GM12878 (cell line): ENCODE data around the gene UNC50. TPM values are rescaled to one million over a fixed set of nuclear protein-coding genes. Genes with fewer than 3 reads are reported as not detected.

Experiments
- ATAC-seq: fragments of 200-7000 bp; cut with Tn5 transposase; 3 replicates; pipeline ENCODE4 v1.9.1; 2020; ENCODE audit warnings: mild to moderate bottlenecking, moderate library complexity
- BruUV-seq: library from RNA; stranded (reverse); fragments of 400-500 nt; replicated peaks from 2 replicates; lab custom pipeline; 2021; lab: Mats Ljungman, UMichigan
- CTCF ChIA-PET: fragments of 300-600 bp; sonication (Branson Sonifier 250); formaldehyde crosslinking; extraction: SDS; loops from one replicate; lab custom pipeline; 2021; ENCODE audit warnings: inconsistent platforms; lab: Yijun Ruan, JAX
- POLR2A ChIA-PET: fragments of 350-600 bp; formaldehyde crosslinking; extraction: SDS; loops from one replicate; lab custom pipeline; 2021; ENCODE audit warnings: inconsistent platforms; lab: Charles Lee
- RAD21 ChIA-PET: fragments of 300-600 bp; sonication (Branson Sonifier 250); formaldehyde crosslinking; loops from one replicate; lab custom pipeline; 2023; ENCODE audit warnings: antibody characterized with exemption; ENCODE audit not compliant: unreplicated experiment; lab: Charles Lee
- SMC1A ChIA-PET: fragments of 300-600 bp; sonication (Branson Sonifier 250); formaldehyde crosslinking; loops from one replicate; lab custom pipeline; 2023; ENCODE audit not compliant: unreplicated experiment, uncharacterized antibody; lab: Charles Lee
- DNase-seq: peaks from one replicate; pipeline ENCODE4 v3.0.0-alpha.2; 2011; ENCODE audit warnings: low read depth, low spot score
- FAIRE-seq: peaks from 3 replicates; lab custom pipeline; 2011; peaks lifted over from hg19 to GRCh38; lab: Jason Lieb, UNC
- H2AFZ ChIP-seq: 2 replicates; pipeline ENCODE4 v1.6.0; 2011; ENCODE audit warnings: low read depth, low read length, control low read depth; ENCODE audit not compliant: control insufficient read depth
- H3K27ac ChIP-seq: 2 replicates; pipeline ENCODE4 v1.5.1; 2011; ENCODE audit warnings: control low read depth; ENCODE audit not compliant: control insufficient read depth, insufficient read depth
- H3K27me3 ChIP-seq, 2 experiments: replicated peaks in 1 of 2; 2 replicates each; pipeline versions ENCODE4 v1.6.0 to v1.6.1; 2011; ENCODE audit warnings: low read length in 1 of 2; ENCODE audit not compliant: control insufficient read depth in 2 of 2, insufficient read depth in 2 of 2
- H3K36me3 ChIP-seq, 2 experiments: 2 replicates each; pipeline ENCODE4 v1.5.1; 2011; ENCODE audit warnings: low read length in 1 of 2; ENCODE audit not compliant: control insufficient read depth in 2 of 2, insufficient read depth in 2 of 2
- H3K4me1 ChIP-seq: 2 replicates; pipeline ENCODE4 v1.6.1; 2011; ENCODE audit warnings: mild to moderate bottlenecking, low read length, moderate library complexity, mixed read lengths; ENCODE audit not compliant: control insufficient read depth, insufficient read depth
- H3K4me2 ChIP-seq: 2 replicates; pipeline ENCODE4 v1.6.0; 2011; ENCODE audit warnings: control low read depth; ENCODE audit not compliant: control insufficient read depth, insufficient read depth
- H3K4me3 ChIP-seq: fragments of 200-600 bp; sonication (generic); 2 replicates; pipeline ENCODE4 v1.5.1; 2016
- H3K79me2 ChIP-seq: 2 replicates; pipeline ENCODE4 v1.6.0; 2011; ENCODE audit warnings: low read length; ENCODE audit not compliant: control insufficient read depth, insufficient read depth
- H3K9ac ChIP-seq: 2 replicates; pipeline ENCODE4 v1.8.0; 2011; ENCODE audit warnings: low read length, control low read depth, mixed read lengths; ENCODE audit not compliant: control insufficient read depth, insufficient read depth
- H3K9me3 ChIP-seq: replicated peaks from 3 replicates; pipeline ENCODE4 v1.5.1; 2011; ENCODE audit warnings: mild to moderate bottlenecking, low read length; ENCODE audit not compliant: control insufficient read depth, insufficient read depth
- H4K20me1 ChIP-seq: 2 replicates; pipeline ENCODE4 v1.6.0; 2011; ENCODE audit not compliant: control insufficient read depth, insufficient read depth
- FOXM1 ChIP-seq: IDR thresholded peaks from 2 replicates; pipeline ENCODE4 v1.6.1; 2012; ENCODE audit warnings: low read depth, mild to moderate bottlenecking, inconsistent platforms, low read length, moderate library complexity
- IKZF2 ChIP-seq, 2 experiments: fragments of 450-650 bp; IDR thresholded peaks; 2 replicates each; pipeline ENCODE4 v1.6.1; 2017; ENCODE audit warnings: mild to moderate bottlenecking in 2 of 2, moderate library complexity in 2 of 2
- JUND ChIP-seq: IDR thresholded peaks from 2 replicates; pipeline ENCODE4 v1.6.1; 2012; ENCODE audit warnings: low read depth, mild to moderate bottlenecking, low read length, improper control_type of control experiment, moderate library complexity
- MTA3 ChIP-seq: IDR thresholded peaks from 2 replicates; pipeline ENCODE4 v1.6.1; 2012; ENCODE audit warnings: low read length, inconsistent platforms, borderline replicate concordance
- PML ChIP-seq: IDR thresholded peaks from 2 replicates; pipeline ENCODE4 v1.6.1; 2012; ENCODE audit warnings: low read length, inconsistent platforms
- RFX5 ChIP-seq: IDR thresholded peaks from 2 replicates; pipeline ENCODE4 v1.6.1; 2011; ENCODE audit warnings: low read depth, low read length, improper control_type of control experiment
- TCF12 ChIP-seq: IDR thresholded peaks from 2 replicates; pipeline ENCODE4 v1.6.1; 2011; ENCODE audit warnings: low read depth, mild to moderate bottlenecking, low read length
- TCF3 ChIP-seq: IDR thresholded peaks from 2 replicates; pipeline ENCODE4 v1.6.1; 2012; ENCODE audit warnings: low read depth, mild to moderate bottlenecking, low read length, borderline replicate concordance; ENCODE audit not compliant: insufficient read depth
- whole genome bisulfite sequencing: methylation state at CpG from one replicate; pipeline ENCODE4 v1.1.6; 2016; ENCODE audit warnings: low lambda C conversion rate; ENCODE audit not compliant: insufficient replicate concordance, insufficient coverage; ENCODE audit errors: missing lambda C conversion rate; 5-methylcytosine and 5-hydroxymethylcytosine counted together
- in situ Hi-C: fragments of 300-500 bp; cut with MboI; formaldehyde crosslinking; loops from 9 replicates; pipeline ENCODE4 v1.14.3; 2018; ENCODE audit warnings: mixed read lengths
- intact Hi-C: fragments of 100-400 bp; cut with micrococcal nuclease; formaldehyde crosslinking; loops from one replicate; pipeline ENCODE4 v1.14.2; 2022; ENCODE audit not compliant: unreplicated experiment
- polyA plus RNA-seq, 11 experiments: library from polyadenylated mRNA; depleted of rRNA in 4 of 11; unstranded in 6 of 11; stranded (reverse) in 5 of 11; fragments of >200 nt; fragmentation: Nextera tagmentation in 4 of 11; fragmentation: Illumina TruSeq in 1 of 11; extraction: Ambion mirVana in 4 of 11; extraction: Trizol in 1 of 11; gene quantifications; 1 replicate in 1 of 11; 2 replicates in 10 of 11; pipeline versions ENCODE4 v1.2.1 to v1.2.3, GENCODE V29; 2011 to 2016; ENCODE audit warnings: inconsistent platforms in 2 of 11, missing spikeins in 2 of 11, low read depth in 1 of 11
- total RNA-seq, 4 experiments: library from RNA; depleted of rRNA in 3 of 4; stranded (reverse); fragments of >200 nt in 3 of 4; fragmentation: Illumina TruSeq in 1 of 4; extraction: Trizol in 1 of 4; gene quantifications; 2 replicates each; pipeline versions ENCODE4 v1.2.1 to v1.2.3, GENCODE V29; 2013 to 2021
- TF ChIP-seq, protein P1 (sequence below): IDR thresholded peaks from 2 replicates; pipeline ENCODE4 v1.6.1; 2012; ENCODE audit warnings: improper control_type of control experiment, low read depth, low read length; ENCODE audit not compliant: insufficient replicate concordance
- TF ChIP-seq, protein P2 (sequence below): fragments of 450-650 bp; IDR thresholded peaks from 2 replicates; pipeline ENCODE4 v1.6.1; 2017; ENCODE audit warnings: mild to moderate bottlenecking, low read depth, inconsistent platforms; ENCODE audit not compliant: poor library complexity, severe bottlenecking
- TF ChIP-seq, protein P3 (sequence below): fragments of 450-650 bp; formaldehyde crosslinking; IDR thresholded peaks from 2 replicates; pipeline ENCODE4 v1.4.0; 2020; ENCODE audit warnings: mild to moderate bottlenecking, moderate library complexity

Gene UNC50
- total and polyA plus RNA-seq, 10 of the 15 experiments (the other 5 are each of a cell fraction or from before 2014, with no cell fraction given), result 25.5 to 76.3 (median 37.8) TPM

DNA sequence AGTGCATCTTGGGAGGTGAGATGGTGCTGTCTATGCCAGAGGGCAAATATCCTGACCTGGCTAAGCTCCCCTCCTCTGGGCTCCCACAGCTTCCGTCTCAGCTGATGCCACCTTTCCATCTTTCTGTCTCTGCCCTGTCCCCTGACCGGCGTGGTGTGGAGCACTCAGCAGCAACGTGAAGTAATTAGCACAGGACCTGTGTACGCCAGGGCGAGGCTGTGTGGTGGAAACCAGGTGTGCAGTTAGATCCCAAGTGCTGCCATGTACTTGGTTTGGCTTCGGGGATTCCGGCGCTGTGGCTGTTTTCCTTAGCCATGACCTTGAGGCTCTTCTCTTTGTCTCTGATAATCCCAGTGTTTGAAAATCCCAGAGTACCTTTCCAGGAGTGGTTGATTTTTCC lies 36.6 kb upstream of the UNC50 start:
- DNase-seq (no peak), ATAC-seq (no peak), FAIRE-seq (no peak)
- WGBS, result 98% methylated on average over 9 of the region's 9 CpGs
- in situ Hi-C loops, result no loop called here
- no peaks in the 10 kb centered on the region for H4K20me1 ChIP-seq
- RAD21 ChIA-PET, result no interaction called here
- H3K27ac ChIP-seq, result no peak overlapping the region
- H2AFZ ChIP-seq, result no peak overlapping the region
- peaks cover 52 to 63% of the 10 kb centered on the region in 2 experiments for H3K36me3 ChIP-seq
- no peaks in the 10 kb centered on the region for H3K4me1 ChIP-seq
- no peak overlapping the region for H3K9ac ChIP-seq
- SMC1A ChIA-PET, result no interaction called here
- H3K4me2 ChIP-seq, result no peak overlapping the region
- no peaks in the 10 kb centered on the region for H3K27me3 ChIP-seq
- no peak overlapping the region for H3K4me3 ChIP-seq
- H3K79me2 ChIP-seq, result no peaks in the 10 kb centered on the region
- CTCF ChIA-PET, result no interaction called here
- intact Hi-C loops, result no loop called here
- POLR2A ChIA-PET, result no interaction called here
- no peaks in the 10 kb centered on the region for H3K9me3 ChIP-seq
- no TSS peak for BruUV-seq
- TF ChIP-seq, protein P1, sequence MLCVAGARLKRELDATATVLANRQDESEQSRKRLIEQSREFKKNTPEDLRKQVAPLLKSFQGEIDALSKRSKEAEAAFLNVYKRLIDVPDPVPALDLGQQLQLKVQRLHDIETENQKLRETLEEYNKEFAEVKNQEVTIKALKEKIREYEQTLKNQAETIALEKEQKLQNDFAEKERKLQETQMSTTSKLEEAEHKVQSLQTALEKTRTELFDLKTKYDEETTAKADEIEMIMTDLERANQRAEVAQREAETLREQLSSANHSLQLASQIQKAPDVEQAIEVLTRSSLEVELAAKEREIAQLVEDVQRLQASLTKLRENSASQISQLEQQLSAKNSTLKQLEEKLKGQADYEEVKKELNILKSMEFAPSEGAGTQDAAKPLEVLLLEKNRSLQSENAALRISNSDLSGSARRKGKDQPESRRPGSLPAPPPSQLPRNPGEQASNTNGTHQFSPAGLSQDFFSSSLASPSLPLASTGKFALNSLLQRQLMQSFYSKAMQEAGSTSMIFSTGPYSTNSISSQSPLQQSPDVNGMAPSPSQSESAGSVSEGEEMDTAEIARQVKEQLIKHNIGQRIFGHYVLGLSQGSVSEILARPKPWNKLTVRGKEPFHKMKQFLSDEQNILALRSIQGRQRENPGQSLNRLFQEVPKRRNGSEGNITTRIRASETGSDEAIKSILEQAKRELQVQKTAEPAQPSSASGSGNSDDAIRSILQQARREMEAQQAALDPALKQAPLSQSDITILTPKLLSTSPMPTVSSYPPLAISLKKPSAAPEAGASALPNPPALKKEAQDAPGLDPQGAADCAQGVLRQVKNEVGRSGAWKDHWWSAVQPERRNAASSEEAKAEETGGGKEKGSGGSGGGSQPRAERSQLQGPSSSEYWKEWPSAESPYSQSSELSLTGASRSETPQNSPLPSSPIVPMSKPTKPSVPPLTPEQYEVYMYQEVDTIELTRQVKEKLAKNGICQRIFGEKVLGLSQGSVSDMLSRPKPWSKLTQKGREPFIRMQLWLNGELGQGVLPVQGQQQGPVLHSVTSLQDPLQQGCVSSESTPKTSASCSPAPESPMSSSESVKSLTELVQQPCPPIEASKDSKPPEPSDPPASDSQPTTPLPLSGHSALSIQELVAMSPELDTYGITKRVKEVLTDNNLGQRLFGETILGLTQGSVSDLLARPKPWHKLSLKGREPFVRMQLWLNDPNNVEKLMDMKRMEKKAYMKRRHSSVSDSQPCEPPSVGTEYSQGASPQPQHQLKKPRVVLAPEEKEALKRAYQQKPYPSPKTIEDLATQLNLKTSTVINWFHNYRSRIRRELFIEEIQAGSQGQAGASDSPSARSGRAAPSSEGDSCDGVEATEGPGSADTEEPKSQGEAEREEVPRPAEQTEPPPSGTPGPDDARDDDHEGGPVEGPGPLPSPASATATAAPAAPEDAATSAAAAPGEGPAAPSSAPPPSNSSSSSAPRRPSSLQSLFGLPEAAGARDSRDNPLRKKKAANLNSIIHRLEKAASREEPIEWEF, result no peak
- TF ChIP-seq FOXM1 (no peak), MTA3 (no peak), JUND (no peak), PML (no peak), IKZF2 (IDR thresholded peaks at IDR 0.05) (no peak), RFX5 (no peak), TCF12 (no peak), TCF3 (no peak)
- TF ChIP-seq, protein P2, sequence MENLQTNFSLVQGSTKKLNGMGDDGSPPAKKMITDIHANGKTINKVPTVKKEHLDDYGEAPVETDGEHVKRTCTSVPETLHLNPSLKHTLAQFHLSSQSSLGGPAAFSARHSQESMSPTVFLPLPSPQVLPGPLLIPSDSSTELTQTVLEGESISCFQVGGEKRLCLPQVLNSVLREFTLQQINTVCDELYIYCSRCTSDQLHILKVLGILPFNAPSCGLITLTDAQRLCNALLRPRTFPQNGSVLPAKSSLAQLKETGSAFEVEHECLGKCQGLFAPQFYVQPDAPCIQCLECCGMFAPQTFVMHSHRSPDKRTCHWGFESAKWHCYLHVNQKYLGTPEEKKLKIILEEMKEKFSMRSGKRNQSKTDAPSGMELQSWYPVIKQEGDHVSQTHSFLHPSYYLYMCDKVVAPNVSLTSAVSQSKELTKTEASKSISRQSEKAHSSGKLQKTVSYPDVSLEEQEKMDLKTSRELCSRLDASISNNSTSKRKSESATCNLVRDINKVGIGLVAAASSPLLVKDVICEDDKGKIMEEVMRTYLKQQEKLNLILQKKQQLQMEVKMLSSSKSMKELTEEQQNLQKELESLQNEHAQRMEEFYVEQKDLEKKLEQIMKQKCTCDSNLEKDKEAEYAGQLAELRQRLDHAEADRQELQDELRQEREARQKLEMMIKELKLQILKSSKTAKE, result no peak
- TF ChIP-seq, protein P3, sequence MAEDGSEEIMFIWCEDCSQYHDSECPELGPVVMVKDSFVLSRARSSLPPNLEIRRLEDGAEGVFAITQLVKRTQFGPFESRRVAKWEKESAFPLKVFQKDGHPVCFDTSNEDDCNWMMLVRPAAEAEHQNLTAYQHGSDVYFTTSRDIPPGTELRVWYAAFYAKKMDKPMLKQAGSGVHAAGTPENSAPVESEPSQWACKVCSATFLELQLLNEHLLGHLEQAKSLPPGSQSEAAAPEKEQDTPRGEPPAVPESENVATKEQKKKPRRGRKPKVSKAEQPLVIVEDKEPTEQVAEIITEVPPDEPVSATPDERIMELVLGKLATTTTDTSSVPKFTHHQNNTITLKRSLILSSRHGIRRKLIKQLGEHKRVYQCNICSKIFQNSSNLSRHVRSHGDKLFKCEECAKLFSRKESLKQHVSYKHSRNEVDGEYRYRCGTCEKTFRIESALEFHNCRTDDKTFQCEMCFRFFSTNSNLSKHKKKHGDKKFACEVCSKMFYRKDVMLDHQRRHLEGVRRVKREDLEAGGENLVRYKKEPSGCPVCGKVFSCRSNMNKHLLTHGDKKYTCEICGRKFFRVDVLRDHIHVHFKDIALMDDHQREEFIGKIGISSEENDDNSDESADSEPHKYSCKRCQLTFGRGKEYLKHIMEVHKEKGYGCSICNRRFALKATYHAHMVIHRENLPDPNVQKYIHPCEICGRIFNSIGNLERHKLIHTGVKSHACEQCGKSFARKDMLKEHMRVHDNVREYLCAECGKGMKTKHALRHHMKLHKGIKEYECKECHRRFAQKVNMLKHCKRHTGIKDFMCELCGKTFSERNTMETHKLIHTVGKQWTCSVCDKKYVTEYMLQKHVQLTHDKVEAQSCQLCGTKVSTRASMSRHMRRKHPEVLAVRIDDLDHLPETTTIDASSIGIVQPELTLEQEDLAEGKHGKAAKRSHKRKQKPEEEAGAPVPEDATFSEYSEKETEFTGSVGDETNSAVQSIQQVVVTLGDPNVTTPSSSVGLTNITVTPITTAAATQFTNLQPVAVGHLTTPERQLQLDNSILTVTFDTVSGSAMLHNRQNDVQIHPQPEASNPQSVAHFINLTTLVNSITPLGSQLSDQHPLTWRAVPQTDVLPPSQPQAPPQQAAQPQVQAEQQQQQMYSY (CRISPR knock-in tag), result no peak
